Loucy (cell line): ENCODE results near the gene STX7.

ENCODE experiments used
- H2AFZ ChIP-seq: fragments of 200-600 bp; sonication (generic); 2 replicates; pipeline ENCODE4 v1.6.0; 2016; ENCODE audit warnings: antibody characterized with exemption, mild to moderate bottlenecking, low read length, moderate library complexity
- H3F3A ChIP-seq: fragments of 200-600 bp; 2 replicates; pipeline ENCODE4 v1.6.0; 2016; ENCODE audit warnings: antibody characterized with exemption, low read depth, mild to moderate bottlenecking
- H3K27me3 ChIP-seq: fragments of 200-600 bp; sonication (generic); 2 replicates; pipeline ENCODE4 v1.6.1; 2014; ENCODE audit warnings: low read length, mild to moderate bottlenecking; ENCODE audit not compliant: insufficient read depth, poor library complexity, severe bottlenecking
- H3K36me3 ChIP-seq: fragments of 200-600 bp; sonication (generic); 2 replicates; pipeline ENCODE4 v1.6.1; 2016; ENCODE audit warnings: low read length; ENCODE audit not compliant: insufficient read depth
- H3K4me1 ChIP-seq: fragments of 200-600 bp; sonication (generic); 2 replicates; pipeline ENCODE4 v1.5.1; 2014; ENCODE audit warnings: low read length, mild to moderate bottlenecking; ENCODE audit not compliant: insufficient read depth, poor library complexity, severe bottlenecking
- H3K4me2 ChIP-seq: fragments of 200-600 bp; sonication (generic); 2 replicates; pipeline ENCODE4 v1.6.0; 2014; ENCODE audit warnings: antibody characterized with exemption, low read length, low read depth, mild to moderate bottlenecking; ENCODE audit not compliant: poor library complexity, severe bottlenecking
- H3K4me3 ChIP-seq: fragments of 200-600 bp; sonication (generic); 2 replicates; pipeline ENCODE4 v1.5.1; 2014; ENCODE audit warnings: low read length, mild to moderate bottlenecking, mixed read lengths; ENCODE audit not compliant: poor library complexity, severe bottlenecking
- H3K79me2 ChIP-seq: fragments of 200-600 bp; sonication (generic); 2 replicates; pipeline ENCODE4 v1.6.1; 2014; ENCODE audit warnings: low read length; ENCODE audit not compliant: insufficient read depth
- H3K9ac ChIP-seq: fragments of 200-600 bp; sonication (generic); 2 replicates; pipeline ENCODE4 v1.6.0; 2014; ENCODE audit warnings: mild to moderate bottlenecking, low read depth, low read length, moderate library complexity; ENCODE audit not compliant: poor library complexity, severe bottlenecking
- H3K9me2 ChIP-seq: fragments of 200-600 bp; sonication (generic); replicated peaks from 2 replicates; pipeline ENCODE4 v1.6.1; 2016; ENCODE audit warnings: low read depth, low read length, mixed read lengths
- H3K9me3 ChIP-seq: fragments of 200-600 bp; sonication (generic); 2 replicates; pipeline ENCODE4 v1.6.1; 2014; ENCODE audit warnings: mild to moderate bottlenecking, antibody characterized with exemption, low read length, low read depth; ENCODE audit not compliant: insufficient read depth
- H4K20me1 ChIP-seq: fragments of 200-600 bp; sonication (generic); 2 replicates; pipeline ENCODE4 v1.6.0; 2014; ENCODE audit warnings: antibody characterized with exemption, low read length, mild to moderate bottlenecking; ENCODE audit not compliant: insufficient read depth, poor library complexity, severe bottlenecking
- CTCF ChIP-seq: fragments of 200-600 bp; sonication (generic); conservative IDR thresholded peaks from 2 replicates; pipeline ENCODE4 v1.5.1; 2014; ENCODE audit warnings: mild to moderate bottlenecking, antibody characterized with exemption, low read length
- EZH2phosphoT487 ChIP-seq: fragments of 200-600 bp; IDR thresholded peaks from 2 replicates; pipeline ENCODE4 v1.6.1; 2018; ENCODE audit warnings: antibody characterized with exemption, mild to moderate bottlenecking, moderate library complexity, borderline replicate concordance

STX7 gene

DNA sequence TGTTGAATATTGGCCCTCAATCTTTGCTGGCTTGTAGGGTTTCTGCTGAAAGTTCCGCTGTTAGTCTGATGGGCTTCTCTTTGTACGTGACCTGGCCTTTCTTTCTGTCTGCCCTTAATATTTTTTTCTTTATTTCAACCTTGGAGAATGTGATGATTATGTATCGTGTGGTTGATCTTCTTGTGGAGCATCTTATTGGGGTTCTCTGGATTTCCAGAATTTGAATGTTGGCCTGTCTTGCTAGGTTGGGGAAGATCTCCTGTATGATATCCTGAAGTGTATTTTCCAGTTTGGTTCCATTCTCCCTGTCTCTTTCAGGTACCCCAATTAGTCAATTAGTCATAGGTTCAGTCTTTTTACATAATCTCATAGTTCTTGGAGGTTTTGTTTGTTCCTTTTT, 89.1 kb downstream of the STX7 start:
- no peaks in the 10 kb centered on the region for H3F3A ChIP-seq
- H3K4me1 ChIP-seq = no peaks in the 10 kb centered on the region
- H3K9me2 ChIP-seq = no peaks in the 10 kb centered on the region
- no peaks in the 10 kb centered on the region for H3K27me3 ChIP-seq
- no peak overlapping the region for H2AFZ ChIP-seq
- H3K4me3 ChIP-seq = no peak overlapping the region
- no peaks in the 10 kb centered on the region for H3K9me3 ChIP-seq
- TF ChIP-seq CTCF (no peak), EZH2phosphoT487 (no peak)
- no peaks in the 10 kb centered on the region for H3K79me2 ChIP-seq
- H3K4me2 ChIP-seq = no peak overlapping the region
- H4K20me1 ChIP-seq = no peaks in the 10 kb centered on the region
- no peaks in the 10 kb centered on the region for H3K36me3 ChIP-seq
- H3K9ac ChIP-seq = no peak overlapping the region

GRCh38 chr6:132418235-132418965, 94.5 kb downstream of the STX7 start:
- TF ChIP-seq EZH2phosphoT487 = no peak
- no peak for TF ChIP-seq CTCF
- H3K79me2 ChIP-seq = no peaks in the 10 kb centered on the region
- no peaks in the 10 kb centered on the region for H3K9me3 ChIP-seq
- no peaks in the 10 kb centered on the region for H3F3A ChIP-seq
- no peaks in the 10 kb centered on the region for H4K20me1 ChIP-seq
- H3K27me3 ChIP-seq = peaks cover 5% of the 10 kb centered on the region
- H3K36me3 ChIP-seq = no peaks in the 10 kb centered on the region
- H3K4me2 ChIP-seq = no peak overlapping the region
- no peaks in the 10 kb centered on the region for H3K9me2 ChIP-seq
- H3K9ac ChIP-seq = no peak overlapping the region
- no peaks in the 10 kb centered on the region for H3K4me1 ChIP-seq
- H3K4me3 ChIP-seq = no peak overlapping the region
- H2AFZ ChIP-seq = no peak overlapping the region

- Histone ChIP-seq H3K36me3 (no peaks in the 10 kb centered on the region), H3K79me2 (no peaks in the 10 kb centered on the region), H3K4me1 (no peaks in the 10 kb centered on the region), H3K4me2 (no peak overlapping the region), H3F3A (no peaks in the 10 kb centered on the region), H3K27me3 (peaks cover 5% of the 10 kb centered on the region), H3K9ac (no peak overlapping the region), H3K9me2 (no peaks in the 10 kb centered on the region), H4K20me1 (no peaks in the 10 kb centered on the region), H2AFZ (no peak overlapping the region), H3K9me3 (no peaks in the 10 kb centered on the region), H3K4me3 (no peak overlapping the region)
- TF ChIP-seq CTCF = no peak
- TF ChIP-seq EZH2phosphoT487 = no peak
Measured at GRCh38 chr6:132414761-132415160, 98.2 kb downstream of the STX7 start.
